GM08714 (cell line): ENCODE measurements around the gene CMTM4.
"Not testable (repeated sequence)": the region's sequence is repeated elsewhere in the genome, so short reads cannot be mapped to it uniquely, and the experiment has no call there.

Experiments
- H3K4me3 ChIP-seq: fragments of 200-500 bp; sonication (Bioruptor generic); 2 replicates; pipeline ENCODE4 v1.5.1; 2014; ENCODE audit warnings: mild to moderate bottlenecking, low read length, inconsistent platforms
- ZNF274 ChIP-seq: IDR thresholded peaks from 2 replicates; pipeline ENCODE4 v1.6.1; 2012; ENCODE audit warnings: mild to moderate bottlenecking, low read depth, low read length

The CMTM4 gene

DNA sequence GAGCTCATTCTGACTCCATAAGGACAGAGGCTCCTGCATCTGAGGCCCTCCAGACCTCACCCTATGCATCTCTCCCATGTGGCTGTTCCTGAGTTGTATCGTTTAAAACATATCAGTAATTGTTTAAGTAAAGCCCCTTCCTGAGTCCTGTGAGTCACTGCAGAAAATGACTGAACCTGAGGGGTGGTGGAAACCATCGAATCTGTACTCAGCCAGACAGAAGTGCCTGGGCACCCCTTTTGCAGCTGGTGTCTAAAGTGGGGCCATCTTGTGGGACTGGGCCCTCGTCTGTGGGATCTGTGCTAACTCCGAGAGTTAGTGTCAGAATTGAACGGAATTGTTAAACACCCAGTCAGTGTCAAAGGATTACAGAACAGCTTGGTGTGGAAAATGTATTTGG lies 66.7 kb downstream of the CMTM4 start:
- no peak overlapping the region for H3K4me3 ChIP-seq
- no peak for TF ChIP-seq ZNF274

DNA sequence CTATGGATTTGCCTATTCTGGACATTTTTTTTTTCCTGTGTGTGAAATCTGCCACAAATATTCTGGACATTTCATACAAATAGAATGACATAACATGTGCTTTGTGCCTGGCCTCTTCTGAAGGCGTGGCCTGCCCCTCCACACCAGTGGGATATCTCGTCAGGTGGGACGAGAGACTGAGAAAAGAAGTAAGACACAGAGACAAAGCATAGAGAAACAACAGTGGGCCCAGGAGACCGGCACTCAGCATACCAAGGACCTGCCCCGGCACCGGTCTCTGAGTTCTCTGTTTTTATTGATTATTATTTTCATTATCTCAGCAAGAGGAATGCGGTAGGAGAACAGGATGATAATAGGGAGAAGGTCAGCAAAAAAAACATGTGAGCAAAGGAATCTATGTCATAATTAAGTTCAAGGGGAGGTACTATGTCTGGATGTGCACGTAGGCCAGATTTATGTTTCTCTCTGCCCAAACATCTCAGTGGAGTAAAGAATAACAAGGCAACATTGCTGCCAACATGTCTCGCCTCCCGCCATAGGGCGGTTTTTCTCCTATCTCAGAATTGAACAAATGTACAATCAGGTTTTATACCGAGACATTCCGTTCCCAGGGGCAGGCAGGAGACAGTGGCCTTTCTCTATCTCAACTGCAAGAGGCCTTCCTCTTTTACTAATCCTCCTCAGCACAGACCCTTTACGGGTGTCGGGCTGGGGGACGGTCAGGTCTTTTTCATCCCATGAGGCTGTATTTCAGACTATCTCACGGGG lies 68.7 kb downstream of the CMTM4 start:
- not testable (repeated sequence) for H3K4me3 ChIP-seq

- no peak for TF ChIP-seq ZNF274
- H3K4me3 ChIP-seq: no peak overlapping the region
Measured at GRCh38 chr16:66623755-66624154, 72.8 kb downstream of the CMTM4 start.

DNA sequence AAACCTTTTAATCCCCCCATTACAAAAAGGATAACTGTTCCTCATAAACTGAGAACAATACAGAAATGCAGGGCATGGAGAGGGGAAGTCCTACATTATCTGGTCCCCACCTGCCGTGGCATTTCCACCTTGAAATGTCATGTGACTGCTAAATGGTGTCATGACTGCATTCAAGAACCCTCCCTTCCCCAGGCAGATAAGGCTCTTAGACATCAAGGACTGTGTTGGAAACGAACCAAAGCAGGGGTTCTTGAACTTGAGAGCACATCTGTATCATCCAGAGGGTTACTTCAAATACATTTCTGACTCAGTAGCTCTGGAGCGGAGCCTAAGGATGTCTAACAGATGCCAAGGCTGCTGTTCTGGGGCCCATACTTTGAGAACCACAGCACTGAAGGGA lies 73.7 kb downstream of the CMTM4 start:
- no peak overlapping the region for H3K4me3 ChIP-seq
- no peak for TF ChIP-seq ZNF274

GRCh38 chr16:66621973-66622372 lies 74.6 kb downstream of the CMTM4 start:
- TF ChIP-seq ZNF274: no peak
- H3K4me3 ChIP-seq: no peak overlapping the region

DNA sequence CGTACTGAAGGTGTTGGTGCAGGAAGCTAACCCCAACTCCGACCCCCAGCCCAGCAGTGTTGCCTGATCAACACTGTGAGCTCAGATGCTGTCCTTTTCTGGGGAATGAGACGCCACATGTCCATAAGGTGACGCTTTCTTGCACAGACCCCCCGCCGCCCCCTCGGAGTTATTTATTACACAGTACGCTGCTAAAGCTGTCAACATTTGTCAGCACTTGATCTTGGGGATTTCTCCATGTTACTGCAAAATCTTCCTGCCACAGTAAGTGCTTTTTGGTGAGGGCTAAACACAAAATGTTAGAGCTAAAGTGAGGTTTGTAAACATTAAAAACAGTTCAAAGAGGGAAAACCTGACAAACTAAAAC lies 76.1 kb downstream of the CMTM4 start:
- H3K4me3 ChIP-seq: no peak overlapping the region
- no peak for TF ChIP-seq ZNF274

DNA sequence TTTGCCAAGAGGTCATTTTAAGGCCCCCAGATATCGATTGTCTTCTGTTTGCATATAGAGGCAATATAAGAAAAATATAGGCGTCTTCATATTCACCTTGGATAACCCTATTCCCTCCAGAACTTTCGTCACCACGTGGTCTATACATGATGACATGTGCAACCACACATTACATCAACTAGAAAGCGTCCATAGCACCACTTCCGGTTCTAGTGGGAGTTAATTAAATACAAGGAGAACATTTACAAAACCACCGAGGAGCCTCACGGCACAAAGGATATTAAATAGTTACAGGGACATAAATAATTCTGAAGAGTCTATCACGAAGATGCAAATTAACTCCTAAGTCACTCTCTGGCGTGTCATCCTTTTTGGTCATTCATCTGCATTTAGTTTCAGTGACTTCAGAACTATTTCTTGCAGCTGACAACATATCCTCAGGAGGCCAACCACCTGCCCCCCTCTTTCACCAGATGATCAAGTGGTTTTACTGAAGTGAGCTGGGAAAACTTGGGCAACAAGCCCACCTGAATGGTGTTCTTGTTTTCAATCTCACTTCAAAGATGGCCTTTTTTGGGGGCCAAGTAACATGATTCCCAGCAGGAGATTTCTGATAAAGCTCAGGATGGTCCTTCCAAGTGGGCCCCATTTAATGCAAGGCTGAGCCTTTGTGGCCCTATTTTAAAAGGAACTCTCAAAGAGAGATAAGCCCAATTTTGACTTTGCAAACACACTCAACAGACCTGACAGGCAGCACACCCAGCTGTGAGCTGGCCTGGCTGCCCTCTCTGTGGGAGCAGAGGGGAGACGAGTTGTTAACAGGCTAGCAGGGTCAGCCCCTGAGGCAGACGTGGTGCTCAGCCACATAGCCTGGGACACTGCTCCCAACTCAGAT lies 76.8 kb downstream of the CMTM4 start:
- no peak for TF ChIP-seq ZNF274
- H3K4me3 ChIP-seq: no peak overlapping the region

- TF ChIP-seq ZNF274: no peak
- no peak overlapping the region for H3K4me3 ChIP-seq
Measured at GRCh38 chr16:66618588-66619375, 77.8 kb downstream of the CMTM4 start.

DNA sequence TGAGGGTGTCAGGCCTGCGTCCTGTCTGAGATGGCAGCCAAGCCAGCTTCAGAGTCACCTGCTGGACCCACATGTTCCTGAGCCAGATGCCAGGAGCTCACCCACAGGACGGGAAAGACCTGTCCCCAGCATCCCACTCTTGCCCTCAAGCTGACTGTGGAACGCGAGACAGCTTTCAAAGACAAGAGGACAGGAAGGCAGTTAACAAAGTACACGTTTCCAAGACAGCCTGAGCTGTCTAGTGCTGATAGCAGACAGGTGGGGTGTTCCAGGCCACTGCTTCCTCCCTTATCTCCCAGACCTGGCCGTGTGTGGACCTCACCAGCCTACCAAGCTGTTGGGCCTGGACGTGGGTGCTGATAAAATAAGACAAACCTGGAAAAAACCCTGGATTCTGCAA lies 78.8 kb downstream of the CMTM4 start:
- no peak overlapping the region for H3K4me3 ChIP-seq
- TF ChIP-seq ZNF274: no peak

- no peak overlapping the region for H3K4me3 ChIP-seq
- no peak for TF ChIP-seq ZNF274
Measured at GRCh38 chr16:66617010-66617434, 79.5 kb downstream of the CMTM4 start.

- no peak overlapping the region for H3K4me3 ChIP-seq
- TF ChIP-seq ZNF274: no peak
Measured at GRCh38 chr16:66616592-66616991, 80.0 kb downstream of the CMTM4 start.

- no peak for TF ChIP-seq ZNF274
- H3K4me3 ChIP-seq: no peak overlapping the region
Measured at GRCh38 chr16:66616169-66616568, 80.4 kb downstream of the CMTM4 start.

DNA sequence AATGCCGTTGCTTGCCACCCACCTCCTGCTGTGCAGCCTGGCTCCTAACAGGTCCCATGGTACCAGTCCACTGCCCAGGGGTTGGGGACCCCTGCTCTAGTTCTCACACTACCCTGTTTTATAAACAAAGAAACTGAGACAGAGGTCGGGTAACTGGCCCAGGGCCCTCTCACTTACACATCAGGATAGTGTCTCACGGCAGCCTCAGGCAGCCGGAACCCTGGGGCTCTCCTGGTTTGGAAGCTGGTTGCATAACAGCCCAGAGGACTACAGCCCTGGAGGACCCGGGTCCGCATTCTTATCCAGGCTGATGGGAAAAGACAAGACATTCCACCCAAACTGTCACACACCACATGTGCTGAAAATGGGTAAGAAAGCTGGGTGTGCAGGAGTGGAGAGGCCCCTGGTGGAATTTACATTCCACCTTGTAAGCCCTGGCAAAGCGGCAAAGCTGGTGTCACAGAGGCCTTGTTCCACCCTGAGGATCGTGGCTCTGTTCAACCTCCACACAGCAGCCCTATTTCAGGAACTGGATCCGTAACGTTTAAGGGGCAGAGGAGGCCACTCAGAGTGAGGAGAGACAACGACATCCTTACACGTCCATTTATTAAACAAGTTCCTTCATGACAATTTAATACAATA lies 82.3 kb downstream of the CMTM4 start:
- no peak overlapping the region for H3K4me3 ChIP-seq
- no peak for TF ChIP-seq ZNF274

- no peak overlapping the region for H3K4me3 ChIP-seq
- no peak for TF ChIP-seq ZNF274
Measured at GRCh38 chr16:66612422-66612821, 84.1 kb downstream of the CMTM4 start.

- not testable (repeated sequence) for H3K4me3 ChIP-seq
Measured at GRCh38 chr16:66611911-66612310, 84.6 kb downstream of the CMTM4 start.
